KOPT-K1 (cell line): Measurements from ENCODE around the gene NPAS3.

ENCODE experiments used
- H3K27ac ChIP-seq: fragments of 200-600 bp; sonication (generic); 2 replicates; pipeline ENCODE4 v1.5.1; 2016; ENCODE audit warnings: antibody characterized with exemption, mild to moderate bottlenecking, low read depth, low read length; ENCODE audit not compliant: poor library complexity, severe bottlenecking
- H3K36me3 ChIP-seq: fragments of 200-600 bp; sonication (generic); 2 replicates; pipeline ENCODE4 v1.5.1; 2017; ENCODE audit warnings: antibody characterized with exemption, mild to moderate bottlenecking, low read length, moderate library complexity; ENCODE audit not compliant: insufficient read depth
- H3K9me3 ChIP-seq: fragments of 200-600 bp; sonication (generic); 2 replicates; pipeline ENCODE4 v1.5.1; 2017; ENCODE audit warnings: antibody characterized with exemption, low read length, mild to moderate bottlenecking; ENCODE audit not compliant: insufficient read depth, poor library complexity, severe bottlenecking

NPAS3 gene

GRCh38 chr14:33454707-33455106 lies 516.0 kb downstream of the NPAS3 start:
- H3K9me3 ChIP-seq, result no peaks in the 10 kb centered on the region
- no peaks in the 10 kb centered on the region for H3K36me3 ChIP-seq
- H3K27ac ChIP-seq, result no peak overlapping the region

GRCh38 chr14:33455654-33456345 lies 517.1 kb downstream of the NPAS3 start:
- Histone ChIP-seq H3K36me3 (no peaks in the 10 kb centered on the region), H3K9me3 (no peaks in the 10 kb centered on the region), H3K27ac (no peak overlapping the region)

DNA sequence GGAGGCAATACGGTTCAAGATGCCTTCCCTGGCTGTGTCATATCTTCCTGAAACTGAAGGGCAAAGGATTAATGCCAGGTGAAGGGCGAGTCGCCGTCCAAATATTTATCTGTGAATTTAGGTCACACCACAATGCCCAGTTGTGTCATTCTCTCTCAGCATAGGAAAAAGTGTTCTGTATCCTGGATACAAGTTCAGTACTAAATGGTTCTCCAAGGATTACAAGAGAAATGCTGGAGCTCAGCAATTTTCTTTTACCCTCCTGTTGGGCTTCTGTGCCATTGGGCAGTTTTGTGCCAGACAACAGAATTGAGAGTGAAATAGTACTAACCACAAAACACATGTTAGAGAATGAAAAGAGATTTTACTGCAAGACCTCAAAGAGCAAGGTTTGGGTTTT lies 518.3 kb downstream of the NPAS3 start:
- H3K36me3 ChIP-seq, result no peaks in the 10 kb centered on the region
- no peak overlapping the region for H3K27ac ChIP-seq
- H3K9me3 ChIP-seq, result no peaks in the 10 kb centered on the region

DNA sequence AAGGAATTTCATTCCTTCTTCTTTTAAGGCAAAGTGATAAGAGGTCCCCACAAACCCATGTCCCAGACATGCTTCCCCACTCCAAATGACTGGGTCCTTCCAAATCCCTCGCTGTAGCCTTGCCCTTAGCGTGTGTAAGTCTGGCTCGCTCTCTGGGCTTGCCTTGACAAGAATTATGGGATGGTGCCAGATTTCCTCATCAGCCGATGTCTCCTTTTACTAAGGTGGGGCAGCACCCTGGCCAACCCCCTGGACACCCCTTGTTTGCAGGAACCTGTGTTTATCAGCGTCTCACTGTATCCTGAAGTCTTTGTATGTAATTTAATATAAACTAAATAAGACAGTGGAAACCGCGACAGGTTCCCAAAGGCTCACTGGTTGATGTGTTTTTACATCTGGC lies 518.9 kb downstream of the NPAS3 start:
- H3K9me3 ChIP-seq, result no peaks in the 10 kb centered on the region
- no peak overlapping the region for H3K27ac ChIP-seq
- H3K36me3 ChIP-seq, result no peaks in the 10 kb centered on the region

DNA sequence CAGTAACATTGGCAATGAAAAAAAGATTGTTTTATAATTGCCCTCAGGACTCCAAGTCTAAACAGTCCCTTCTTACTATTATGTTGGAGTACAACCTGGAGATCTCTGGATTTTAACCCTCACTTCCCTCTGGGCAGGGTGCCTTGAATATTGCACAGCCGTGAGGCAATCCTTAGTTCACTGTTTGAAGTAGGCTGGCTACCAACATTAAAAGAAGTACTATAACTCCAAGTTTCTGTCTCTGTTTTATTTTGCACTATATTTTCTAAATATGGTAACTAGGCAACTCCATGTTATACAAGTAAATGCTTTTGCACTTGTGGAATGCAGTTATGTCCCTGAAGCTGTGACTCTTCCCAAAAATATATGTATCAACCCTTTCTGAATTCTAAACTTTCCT lies 521.5 kb downstream of the NPAS3 start:
- Histone ChIP-seq H3K27ac (no peak overlapping the region), H3K9me3 (no peaks in the 10 kb centered on the region), H3K36me3 (no peaks in the 10 kb centered on the region)

DNA sequence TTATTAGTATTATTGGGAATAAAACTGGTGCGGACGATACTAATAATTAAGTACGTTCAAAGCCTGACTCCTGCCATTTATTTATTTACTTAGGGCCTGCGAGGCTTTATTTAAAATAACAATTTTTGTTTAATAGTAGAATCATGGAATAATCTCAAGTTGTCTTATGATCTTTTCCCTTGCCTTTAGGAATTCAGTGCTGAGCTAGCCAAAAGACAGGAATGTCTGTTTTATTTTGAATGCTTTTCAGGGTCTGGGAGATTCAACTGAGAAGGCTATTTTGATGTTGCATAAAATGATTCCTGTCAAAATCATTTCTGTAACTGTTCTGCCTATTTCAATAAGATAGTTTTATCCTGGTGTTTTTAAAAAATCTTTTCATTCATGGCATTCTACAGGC lies 522.4 kb downstream of the NPAS3 start:
- no peaks in the 10 kb centered on the region for H3K9me3 ChIP-seq
- H3K36me3 ChIP-seq, result no peaks in the 10 kb centered on the region
- no peak overlapping the region for H3K27ac ChIP-seq

DNA sequence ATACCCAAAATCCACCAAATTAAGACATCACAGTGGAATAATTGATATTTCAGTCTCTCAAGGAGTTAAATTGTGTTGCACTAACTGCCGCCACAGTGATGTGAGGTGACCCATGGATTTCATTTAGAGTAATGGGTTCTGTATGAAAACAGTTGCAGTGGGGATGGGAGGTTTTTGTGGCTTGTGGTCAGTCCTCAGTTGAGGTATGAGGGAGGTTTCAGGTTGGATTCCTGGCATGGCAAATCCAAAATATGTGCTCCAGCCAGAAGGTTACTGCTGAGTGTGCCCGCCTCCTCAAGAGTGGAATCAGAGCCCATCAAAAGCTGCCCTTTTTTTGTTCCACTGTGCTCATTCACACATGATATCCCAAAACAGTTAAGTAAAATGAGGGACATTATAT lies 525.1 kb downstream of the NPAS3 start:
- Histone ChIP-seq H3K36me3 (no peaks in the 10 kb centered on the region), H3K9me3 (no peaks in the 10 kb centered on the region), H3K27ac (no peak overlapping the region)

GRCh38 chr14:33464254-33464962 lies 525.7 kb downstream of the NPAS3 start:
- Histone ChIP-seq H3K36me3 (no peaks in the 10 kb centered on the region), H3K9me3 (no peaks in the 10 kb centered on the region), H3K27ac (no peak overlapping the region)

- Histone ChIP-seq H3K27ac (no peak overlapping the region), H3K9me3 (no peaks in the 10 kb centered on the region), H3K36me3 (no peaks in the 10 kb centered on the region)
These were observed 527.4 kb downstream of the NPAS3 start for GRCh38 chr14:33465846-33466700.

DNA sequence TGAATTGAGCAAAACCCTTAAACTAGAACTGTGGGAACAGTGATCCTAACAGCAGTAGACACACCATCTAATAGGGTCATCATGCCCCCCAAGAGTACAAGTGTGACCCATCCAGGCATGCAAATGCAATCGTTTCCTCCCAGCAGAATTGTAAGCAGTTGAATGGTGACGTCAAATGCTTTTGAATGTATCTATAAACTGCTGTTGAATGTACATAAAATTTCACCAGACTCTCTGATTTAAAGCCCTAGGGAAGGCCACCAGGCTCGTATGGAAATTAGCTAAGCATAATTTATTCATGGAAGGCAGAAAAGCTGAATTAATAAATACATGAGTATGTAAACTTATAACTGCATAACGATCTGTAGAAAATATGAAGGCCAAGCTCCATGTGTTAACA lies 529.3 kb downstream of the NPAS3 start:
- Histone ChIP-seq H3K27ac (no peak overlapping the region), H3K36me3 (no peaks in the 10 kb centered on the region), H3K9me3 (no peaks in the 10 kb centered on the region)

- no peaks in the 10 kb centered on the region for H3K9me3 ChIP-seq
- H3K27ac ChIP-seq, result no peak overlapping the region
- H3K36me3 ChIP-seq, result no peaks in the 10 kb centered on the region
These were observed 531.2 kb downstream of the NPAS3 start for GRCh38 chr14:33469898-33470297.

DNA sequence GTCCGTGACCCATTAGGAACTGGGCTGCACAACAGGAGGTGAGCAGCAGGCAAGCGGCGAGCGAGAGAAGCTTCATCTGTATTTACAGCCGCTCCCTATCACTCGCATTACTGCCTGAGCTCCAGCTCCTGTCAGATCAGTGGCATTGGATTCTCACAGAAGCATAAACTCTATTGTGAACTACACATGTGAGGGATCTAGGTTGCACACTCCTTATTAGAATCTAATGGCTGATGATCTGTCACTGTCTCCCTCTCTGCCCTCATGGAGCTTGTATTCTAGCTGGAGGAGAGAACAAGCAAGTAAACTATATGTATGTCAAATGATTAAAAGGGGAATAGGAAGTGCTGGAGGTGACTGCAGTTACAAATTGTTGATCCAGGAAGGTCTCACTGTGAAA lies 533.1 kb downstream of the NPAS3 start:
- H3K9me3 ChIP-seq, result no peaks in the 10 kb centered on the region
- H3K36me3 ChIP-seq, result no peaks in the 10 kb centered on the region
- H3K27ac ChIP-seq, result no peak overlapping the region

GRCh38 chr14:33475623-33476022 lies 536.9 kb downstream of the NPAS3 start:
- no peak overlapping the region for H3K27ac ChIP-seq
- H3K9me3 ChIP-seq, result no peaks in the 10 kb centered on the region
- no peaks in the 10 kb centered on the region for H3K36me3 ChIP-seq

- Histone ChIP-seq H3K36me3 (no peaks in the 10 kb centered on the region), H3K9me3 (no peaks in the 10 kb centered on the region)
These were observed 539.1 kb downstream of the NPAS3 start for GRCh38 chr14:33477797-33478196.

DNA sequence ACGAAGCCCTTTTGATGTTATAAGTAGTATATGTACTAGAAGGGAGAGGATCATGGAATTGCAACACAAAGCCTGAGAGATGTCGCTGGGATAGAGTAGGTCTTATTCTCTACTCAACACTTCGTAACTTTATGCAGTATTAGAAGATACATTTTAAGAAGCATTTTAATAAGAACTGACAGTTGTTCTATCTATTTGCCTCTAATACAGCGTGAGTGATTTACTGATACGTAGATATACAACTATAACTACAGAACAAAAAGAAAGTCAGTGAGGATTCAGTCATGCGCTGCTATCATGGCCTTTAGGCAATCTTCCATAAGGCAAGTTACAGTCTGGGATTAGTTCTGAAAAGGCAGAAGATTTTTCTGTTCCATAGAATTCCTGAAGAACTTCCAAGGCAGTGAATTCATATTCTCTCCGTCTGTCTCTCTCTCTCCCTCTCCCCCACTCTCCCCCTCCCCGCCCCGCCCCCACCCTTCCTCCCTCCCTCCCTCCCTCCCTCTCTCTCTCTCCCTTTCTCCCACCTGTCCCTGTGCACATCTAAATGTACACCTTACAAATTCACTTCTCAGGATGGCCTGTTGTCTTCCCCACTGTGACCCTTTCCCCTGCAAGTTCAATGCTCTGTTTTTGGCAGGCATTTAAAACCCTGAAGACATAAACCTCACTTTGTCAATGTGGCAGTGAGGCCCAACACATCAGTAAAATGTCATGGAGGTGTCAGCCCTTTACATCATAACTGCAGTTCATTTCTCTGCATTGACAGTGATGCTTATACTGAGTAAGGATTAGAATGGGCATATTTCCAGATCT lies 541.6 kb downstream of the NPAS3 start:
- no peaks in the 10 kb centered on the region for H3K36me3 ChIP-seq
- no peaks in the 10 kb centered on the region for H3K9me3 ChIP-seq
- no peak overlapping the region for H3K27ac ChIP-seq

More at GRCh38 chr14:33477797-33478196, 539.1 kb downstream of the NPAS3 start:
- no peak overlapping the region for H3K27ac ChIP-seq
